ENCODE measurements around the gene GIT1.

The GIT1 gene

GRCh38 chr17:29572691-29573557 is 16.5 kb downstream of the GIT1 start:
- TF ChIP-seq FOXP2 (optimal IDR thresholded peaks at IDR 0.05; ENCODE audit: borderline replicate concordance, extremely low read depth, extremely low read length, insufficient read depth) (peak; percentile 69), REST (IDR thresholded peaks at IDR 0.05; ENCODE audit: insufficient read depth in 1 of 2, low read depth in 2 of 2, low read length in 2 of 2) (no peak), TAF1 (IDR thresholded peaks at IDR 0.05; ENCODE audit: borderline replicate concordance, insufficient read depth, low read length) (no peak), POLR2AphosphoS5 (IDR thresholded peaks at IDR 0.05; ENCODE audit: low read depth, low read length) (no peak), SIN3A (IDR thresholded peaks at IDR 0.05; ENCODE audit: borderline replicate concordance, insufficient read depth, low read length) (no peak)

GRCh38 chr17:29571883-29572681 is 17.4 kb downstream of the GIT1 start:
- no peak for TF ChIP-seq POLR2AphosphoS5 (IDR thresholded peaks at IDR 0.05; ENCODE audit: low read depth, low read length)

- no peak for TF ChIP-seq TAF1 (IDR thresholded peaks at IDR 0.05; ENCODE audit: borderline replicate concordance, insufficient read depth, low read length)
- TF ChIP-seq REST (IDR thresholded peaks at IDR 0.05; ENCODE audit: insufficient read depth in 1 of 2, low read depth in 2 of 2, low read length in 2 of 2), result no peak
- TF ChIP-seq FOXP2 (optimal IDR thresholded peaks at IDR 0.05; ENCODE audit: borderline replicate concordance, extremely low read depth, extremely low read length, insufficient read depth), result no peak
- no peak for TF ChIP-seq POLR2AphosphoS5 (IDR thresholded peaks at IDR 0.05; ENCODE audit: low read depth, low read length)
- no peak for TF ChIP-seq SIN3A (IDR thresholded peaks at IDR 0.05; ENCODE audit: borderline replicate concordance, insufficient read depth, low read length)
Observed at GRCh38 chr17:29571486-29571882, 18.0 kb downstream of the GIT1 start.

GRCh38 chr17:29570521-29570920 is 18.9 kb downstream of the GIT1 start:
- TF ChIP-seq FOXP2 (optimal IDR thresholded peaks at IDR 0.05; ENCODE audit: borderline replicate concordance, extremely low read depth, extremely low read length, insufficient read depth) (no peak), POLR2AphosphoS5 (IDR thresholded peaks at IDR 0.05; ENCODE audit: low read depth, low read length) (no peak), REST (IDR thresholded peaks at IDR 0.05; ENCODE audit: insufficient read depth in 1 of 2, low read depth in 2 of 2, low read length in 2 of 2) (no peak)

GRCh38 chr17:29569245-29569950 is 20.1 kb downstream of the GIT1 start:
- TF ChIP-seq POLR2AphosphoS5 (IDR thresholded peaks at IDR 0.05; ENCODE audit: low read depth, low read length), result no peak
- no peak for TF ChIP-seq REST (IDR thresholded peaks at IDR 0.05; ENCODE audit: insufficient read depth in 1 of 2, low read depth in 2 of 2, low read length in 2 of 2)
- TF ChIP-seq TAF1 (IDR thresholded peaks at IDR 0.05; ENCODE audit: borderline replicate concordance, insufficient read depth, low read length), result no peak

Measured in PFSK-1 (cell line).